IPS-15b (cell line): ENCODE measurements around the gene TPCN2.
"Not testable (repeated sequence)": the region's sequence is repeated elsewhere in the genome, so short reads cannot be mapped to it uniquely, and the experiment has no call there.

Source experiments
- H3K27me3 ChIP-seq: one replicate; pipeline ENCODE4 v1.6.1; 2013; ENCODE audit warnings: low read length; ENCODE audit not compliant: control insufficient read depth, insufficient read depth
- H3K36me3 ChIP-seq: one replicate; pipeline ENCODE4 v1.6.1; 2013; ENCODE audit warnings: low read length; ENCODE audit not compliant: control insufficient read depth, insufficient read depth
- H3K4me1 ChIP-seq: one replicate; pipeline ENCODE4 v1.6.1; 2013; ENCODE audit warnings: mild to moderate bottlenecking, low read length; ENCODE audit not compliant: control insufficient read depth, insufficient read depth
- H3K4me3 ChIP-seq: one replicate; pipeline ENCODE4 v1.5.1; 2013; ENCODE audit warnings: low read depth, low read length
- H3K9ac ChIP-seq: one replicate; pipeline ENCODE4 v1.6.1; 2013; ENCODE audit warnings: low read depth, mild to moderate bottlenecking, low read length
- H3K9me3 ChIP-seq: one replicate; pipeline ENCODE4 v1.6.1; 2013; ENCODE audit warnings: mild to moderate bottlenecking, low read length; ENCODE audit not compliant: control insufficient read depth, insufficient read depth

The TPCN2 gene

DNA sequence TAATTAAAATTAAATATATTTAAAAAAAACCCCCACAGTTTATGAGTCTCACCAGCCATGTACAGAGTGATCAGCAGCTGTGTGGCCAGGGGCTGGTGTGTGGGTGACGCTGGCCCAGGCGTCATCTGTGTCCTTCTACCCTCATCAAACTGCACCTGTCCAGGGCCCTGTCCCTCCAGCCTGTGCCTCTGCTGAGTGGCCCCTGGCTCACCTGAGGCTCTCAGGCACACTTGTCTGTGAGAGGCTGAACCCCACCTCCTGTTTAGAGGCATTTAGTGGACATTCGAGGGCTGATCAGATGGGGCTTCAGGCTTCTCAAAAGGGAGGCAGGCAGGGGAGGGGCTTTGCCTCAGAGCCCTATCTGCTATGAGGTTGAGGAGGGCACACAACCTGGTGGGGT is 77.1 kb downstream of the TPCN2 start:
- peaks cover 7% of the 10 kb centered on the region for H3K4me1 ChIP-seq
- no peaks in the 10 kb centered on the region for H3K27me3 ChIP-seq
- no peak overlapping the region for H3K4me3 ChIP-seq
- no peaks in the 10 kb centered on the region for H3K36me3 ChIP-seq
- H3K9ac ChIP-seq = no peak overlapping the region
- H3K9me3 ChIP-seq = no peaks in the 10 kb centered on the region

DNA sequence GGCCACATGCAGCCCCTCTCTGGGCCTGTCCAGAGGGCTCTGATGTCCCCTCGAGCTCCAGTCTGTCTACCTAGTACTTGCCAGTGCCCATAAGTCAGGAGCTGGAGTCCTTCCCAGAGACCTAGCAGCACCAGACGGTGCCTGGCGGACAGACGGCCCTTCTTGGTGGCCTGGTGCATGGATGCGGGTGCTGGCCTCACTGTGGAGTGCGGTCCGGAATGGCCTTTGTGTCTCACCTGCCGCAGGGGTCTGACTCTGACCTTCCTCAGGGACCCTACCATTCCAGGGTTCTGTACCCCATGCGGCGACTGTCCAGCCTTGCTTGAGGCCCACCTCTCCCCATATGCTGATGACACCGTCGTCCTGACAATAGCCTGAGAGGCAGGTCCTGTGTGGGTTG is 77.6 kb downstream of the TPCN2 start:
- H3K9ac ChIP-seq = no peak overlapping the region
- H3K4me1 ChIP-seq = peaks cover 9% of the 10 kb centered on the region
- no peaks in the 10 kb centered on the region for H3K9me3 ChIP-seq
- no peaks in the 10 kb centered on the region for H3K27me3 ChIP-seq
- no peaks in the 10 kb centered on the region for H3K36me3 ChIP-seq
- H3K4me3 ChIP-seq = no peak overlapping the region

DNA sequence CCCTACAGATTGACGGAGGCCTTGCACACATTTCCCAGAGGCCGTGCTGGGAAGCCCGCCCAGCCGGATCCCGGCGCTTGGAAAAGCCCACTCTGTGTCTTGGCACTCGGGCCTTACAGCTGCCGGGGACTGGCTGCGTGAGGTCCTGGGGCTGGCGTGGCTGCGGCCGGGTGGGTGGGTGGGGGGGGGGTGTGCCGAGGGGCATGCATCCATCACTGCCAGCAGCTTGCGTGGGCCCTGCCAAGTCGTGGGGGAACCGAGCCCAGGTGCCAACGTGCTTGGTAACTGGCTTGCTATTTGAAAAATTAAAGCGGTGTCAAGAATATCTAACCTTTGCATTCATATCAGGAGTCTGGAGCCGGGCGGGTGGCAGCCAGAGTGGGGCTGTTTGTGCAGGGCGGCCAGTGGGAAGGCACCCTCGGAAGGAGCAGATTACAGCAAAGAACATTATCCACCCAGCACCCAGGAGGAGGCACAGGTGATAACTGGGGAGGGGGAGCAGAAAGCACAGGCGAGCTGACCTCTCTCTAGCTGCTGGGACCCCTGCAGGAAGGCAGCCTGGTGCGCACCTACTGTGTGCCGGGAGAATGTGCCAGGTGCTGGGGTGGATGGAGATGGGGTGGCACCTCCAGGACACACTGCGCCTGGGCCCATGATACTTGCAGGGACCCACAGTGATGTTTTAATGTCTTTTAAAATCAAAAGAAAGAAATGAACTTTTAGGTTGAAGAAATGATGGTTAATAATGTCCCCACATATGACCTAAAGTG is 78.5 kb downstream of the TPCN2 start:
- no peaks in the 10 kb centered on the region for H3K36me3 ChIP-seq
- H3K4me3 ChIP-seq = no peak overlapping the region
- H3K27me3 ChIP-seq = no peaks in the 10 kb centered on the region
- H3K9me3 ChIP-seq = no peaks in the 10 kb centered on the region
- no peak overlapping the region for H3K9ac ChIP-seq
- peaks cover 8% of the 10 kb centered on the region for H3K4me1 ChIP-seq

DNA sequence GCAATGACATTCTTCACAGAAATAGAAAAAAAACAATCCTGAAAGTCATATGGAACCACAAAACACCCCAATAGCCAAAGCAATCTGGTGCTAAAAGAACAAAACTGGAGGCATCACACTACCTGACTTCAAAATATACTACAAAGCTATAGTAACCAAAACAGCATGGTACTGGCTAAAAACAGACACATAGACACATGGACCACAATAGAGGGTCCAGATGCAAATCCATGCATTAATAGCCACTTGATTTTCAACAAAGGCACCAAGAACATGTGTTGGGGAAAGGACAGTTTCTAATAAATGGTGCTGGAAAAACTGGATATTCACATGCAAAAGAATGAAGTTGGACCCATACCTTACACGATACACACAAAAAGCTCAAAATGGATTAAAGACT is 79.2 kb downstream of the TPCN2 start:
- H3K4me3 ChIP-seq = no peak overlapping the region
- peaks cover 1% of the 10 kb centered on the region for H3K9me3 ChIP-seq
- no peaks in the 10 kb centered on the region for H3K27me3 ChIP-seq
- H3K4me1 ChIP-seq = peaks cover 7% of the 10 kb centered on the region
- no peaks in the 10 kb centered on the region for H3K36me3 ChIP-seq
- no peak overlapping the region for H3K9ac ChIP-seq

DNA sequence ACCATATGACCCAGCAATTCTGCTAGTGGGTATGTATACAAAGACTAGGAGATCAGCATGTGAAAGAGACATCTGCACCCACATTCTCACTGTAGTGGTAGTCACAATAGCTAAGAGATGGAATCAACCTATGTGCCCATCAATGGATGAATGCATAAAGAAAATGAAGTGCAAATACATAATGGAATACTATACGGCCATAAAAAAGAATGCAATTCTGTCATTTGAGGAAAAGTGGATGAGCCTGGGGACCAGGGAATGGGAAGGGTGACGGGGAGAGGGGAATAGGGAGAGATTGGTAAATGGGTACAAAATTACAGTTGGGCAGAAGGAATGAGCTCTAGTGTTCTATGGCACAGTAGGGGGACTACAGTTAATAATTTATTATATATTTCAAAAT is 80.3 kb downstream of the TPCN2 start:
- Histone ChIP-seq H3K4me1 (peaks cover 5% of the 10 kb centered on the region), H3K27me3 (no peaks in the 10 kb centered on the region), H3K4me3 (no peak overlapping the region)

DNA sequence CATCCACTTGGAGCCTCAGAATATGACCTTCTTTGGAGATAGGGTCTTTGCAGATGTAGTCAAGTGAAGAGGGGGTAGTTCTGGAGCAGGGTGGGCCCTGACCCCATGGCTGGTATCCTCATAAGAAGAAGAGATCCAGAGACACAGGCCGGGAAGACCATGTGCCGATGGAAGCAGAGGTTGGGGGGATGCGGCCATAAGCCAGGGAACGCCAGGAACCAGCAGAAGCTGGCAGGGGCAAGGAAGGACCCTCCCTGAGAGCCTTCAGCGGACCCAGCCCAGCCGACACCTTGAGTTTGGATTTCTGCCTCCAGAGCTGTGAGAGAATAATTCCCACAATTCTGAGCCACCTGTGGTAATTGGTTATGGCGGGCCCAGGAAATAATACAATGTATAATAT is 80.9 kb downstream of the TPCN2 start:
- H3K4me3 ChIP-seq = no peak overlapping the region
- peaks cover 7% of the 10 kb centered on the region for H3K9me3 ChIP-seq
- H3K4me1 ChIP-seq = peaks cover 3% of the 10 kb centered on the region
- no peaks in the 10 kb centered on the region for H3K36me3 ChIP-seq
- H3K27me3 ChIP-seq = no peaks in the 10 kb centered on the region
- no peak overlapping the region for H3K9ac ChIP-seq

More for the DNA sequence above, 80.3 kb downstream of the TPCN2 start:
- H3K9me3 ChIP-seq = peaks cover 7% of the 10 kb centered on the region
- no peaks in the 10 kb centered on the region for H3K36me3 ChIP-seq
- no peak overlapping the region for H3K9ac ChIP-seq

DNA sequence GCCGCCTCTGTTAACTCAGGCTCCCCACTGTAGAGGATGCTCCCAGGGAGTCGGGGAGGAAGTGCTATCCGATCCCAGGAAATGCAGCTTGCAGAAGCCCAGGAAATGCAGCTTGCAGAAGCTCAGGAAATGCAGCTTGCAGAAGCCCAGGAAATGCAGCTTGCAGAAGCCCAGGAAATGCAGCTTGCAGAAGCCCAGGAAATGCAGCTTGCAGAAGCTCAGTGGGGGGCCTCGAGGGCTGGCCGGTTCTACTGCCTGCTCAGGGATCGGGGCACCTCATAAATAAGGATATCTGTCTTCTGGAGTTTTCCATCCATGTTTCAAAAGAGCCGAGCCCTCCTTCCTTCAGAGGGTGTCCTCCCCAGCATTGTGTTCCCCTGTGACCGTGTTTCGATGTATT is 81.9 kb downstream of the TPCN2 start:
- Histone ChIP-seq H3K9ac (no peak overlapping the region), H3K9me3 (peaks cover 7% of the 10 kb centered on the region), H3K4me3 (no peak overlapping the region), H3K27me3 (no peaks in the 10 kb centered on the region), H3K36me3 (no peaks in the 10 kb centered on the region), H3K4me1 (peaks cover 3% of the 10 kb centered on the region)

DNA sequence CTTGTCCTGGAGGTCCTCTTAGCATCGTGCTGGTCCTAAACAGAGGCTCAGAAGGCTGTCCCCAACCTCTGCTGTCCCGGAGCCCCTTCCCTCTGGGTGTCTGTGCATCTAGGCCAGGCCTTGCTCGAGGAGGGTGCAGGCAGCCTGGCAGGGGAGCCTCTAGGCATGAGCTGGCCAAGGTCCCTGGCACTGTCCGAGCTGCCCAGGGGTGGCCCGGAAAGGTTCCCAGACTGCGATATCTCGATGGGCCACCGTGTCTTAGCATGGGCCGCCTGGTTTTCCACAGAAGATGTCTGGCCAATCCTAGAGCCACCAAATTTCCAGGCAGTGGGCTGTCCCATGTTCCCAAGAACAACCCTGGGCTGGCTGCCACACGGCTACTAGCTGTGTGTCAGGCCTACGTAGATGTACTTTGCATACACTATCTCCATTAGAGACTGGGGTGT is 82.4 kb downstream of the TPCN2 start:
- Histone ChIP-seq H3K9me3 (peaks cover 7% of the 10 kb centered on the region), H3K4me1 (peaks cover 3% of the 10 kb centered on the region), H3K36me3 (no peaks in the 10 kb centered on the region), H3K27me3 (no peaks in the 10 kb centered on the region), H3K4me3 (no peak overlapping the region), H3K9ac (no peak overlapping the region)

DNA sequence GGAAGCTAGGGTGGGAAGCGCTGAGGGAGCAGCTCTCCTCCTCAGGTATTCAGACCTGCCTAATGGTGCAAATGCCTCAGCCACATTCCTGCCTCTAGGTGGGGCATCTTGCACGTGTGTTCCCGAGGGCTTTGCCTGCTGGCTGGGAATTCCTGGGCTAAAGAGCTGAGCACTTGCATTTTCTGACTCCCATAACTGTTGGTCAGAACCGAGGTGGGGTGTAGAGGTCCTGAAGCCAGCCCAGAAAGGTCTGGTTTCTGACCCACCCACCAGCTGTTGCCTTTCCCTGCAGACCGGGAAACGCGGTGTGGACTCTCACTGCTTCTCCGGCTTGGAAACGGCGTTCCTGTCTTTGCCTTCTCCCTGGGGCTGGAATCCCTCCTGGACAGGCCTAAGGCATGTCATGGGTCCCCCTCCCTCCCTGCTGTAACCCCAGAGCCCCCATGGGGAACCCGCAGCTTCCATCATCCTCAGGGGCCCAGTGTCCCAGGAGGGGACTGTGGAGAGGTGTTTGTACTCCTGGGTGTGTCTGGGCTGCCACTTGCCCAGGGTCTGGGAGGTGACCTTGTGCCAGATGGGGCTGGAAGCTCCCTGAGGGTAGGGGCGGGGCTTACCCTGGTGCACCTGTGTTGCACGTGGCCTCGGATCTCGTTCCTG is 83.0 kb downstream of the TPCN2 start:
- peaks cover 7% of the 10 kb centered on the region for H3K9me3 ChIP-seq

DNA sequence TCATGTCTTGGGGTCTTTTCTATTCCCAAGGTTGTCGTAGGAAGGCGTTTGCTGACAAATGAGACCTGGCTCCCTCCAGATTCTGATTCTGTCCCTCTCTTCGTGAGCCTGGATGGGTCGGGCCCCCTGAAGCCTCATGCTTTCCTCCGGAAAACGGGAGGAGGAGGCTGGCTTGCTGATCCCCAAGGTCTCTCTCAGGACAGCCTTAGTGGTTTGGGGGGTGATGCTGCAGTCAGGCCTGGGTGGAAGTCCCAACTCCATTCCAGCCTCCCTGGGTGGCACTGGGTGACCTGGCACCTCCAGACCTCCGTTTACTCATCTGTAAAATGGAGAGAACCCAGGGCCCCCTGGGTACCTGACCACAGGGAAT is 83.6 kb downstream of the TPCN2 start:
- peaks cover 3% of the 10 kb centered on the region for H3K4me1 ChIP-seq
- H3K9me3 ChIP-seq = peaks cover 7% of the 10 kb centered on the region
- no peaks in the 10 kb centered on the region for H3K27me3 ChIP-seq
- no peaks in the 10 kb centered on the region for H3K36me3 ChIP-seq
- no peak overlapping the region for H3K9ac ChIP-seq
- no peak overlapping the region for H3K4me3 ChIP-seq

More for the DNA sequence above, 83.0 kb downstream of the TPCN2 start:
- Histone ChIP-seq H3K27me3 (no peaks in the 10 kb centered on the region), H3K4me3 (no peak overlapping the region), H3K9ac (no peak overlapping the region), H3K36me3 (no peaks in the 10 kb centered on the region), H3K4me1 (peaks cover 3% of the 10 kb centered on the region)

DNA sequence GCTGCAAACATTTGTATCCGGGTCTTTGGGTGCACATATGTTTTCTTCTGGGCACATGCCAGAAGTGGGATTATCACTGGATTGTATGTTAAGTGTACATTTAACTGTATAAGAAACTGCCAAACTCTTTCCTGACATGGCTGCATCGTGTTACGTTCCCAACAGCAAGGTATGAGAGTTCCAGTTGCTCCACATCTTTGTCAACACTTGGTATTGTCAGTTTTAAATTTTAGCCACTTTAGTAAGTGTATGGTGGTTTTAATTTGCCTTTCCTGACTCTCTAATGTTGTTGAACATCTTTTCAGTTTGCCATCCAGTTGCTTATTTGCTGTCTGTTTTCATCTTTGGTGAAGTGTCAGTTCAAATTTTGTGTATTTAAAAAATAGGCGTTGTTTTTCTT is 84.5 kb downstream of the TPCN2 start:
- no peak overlapping the region for H3K4me3 ChIP-seq
- no peak overlapping the region for H3K9ac ChIP-seq
- peaks cover 3% of the 10 kb centered on the region for H3K4me1 ChIP-seq
- no peaks in the 10 kb centered on the region for H3K27me3 ChIP-seq
- peaks cover 7% of the 10 kb centered on the region for H3K9me3 ChIP-seq
- no peaks in the 10 kb centered on the region for H3K36me3 ChIP-seq

DNA sequence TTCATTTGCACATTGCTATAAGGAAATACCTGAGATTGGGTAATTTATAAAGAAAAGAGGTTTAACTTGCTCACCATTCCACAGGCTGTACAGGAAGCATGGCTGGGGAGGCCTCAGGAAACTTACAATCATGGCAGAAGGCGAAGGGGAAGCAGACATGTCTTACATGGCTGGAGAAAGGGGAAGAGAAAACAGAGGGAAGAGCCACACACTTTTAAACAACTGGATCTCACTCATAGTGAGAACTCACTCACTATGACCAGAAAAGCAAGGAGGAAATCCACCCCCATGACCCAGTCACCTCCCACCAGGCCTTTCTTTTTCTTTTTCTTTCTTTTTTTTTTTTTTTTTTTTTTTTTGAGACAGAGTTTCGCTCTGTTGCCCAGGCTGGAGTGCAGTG is 85.5 kb downstream of the TPCN2 start:
- H3K27me3 ChIP-seq = not testable (repeated sequence)

More for the DNA sequence above, 85.5 kb downstream of the TPCN2 start:
- H3K9me3 ChIP-seq, H3K36me3 ChIP-seq, H3K4me1 ChIP-seq, H3K4me3 ChIP-seq, H3K9ac ChIP-seq: not testable (repeated sequence)
